Skeletal muscle satellite cell (primary cell): Measurements from ENCODE around the gene FOXP2. TPM values are rescaled to one million over a fixed set of nuclear protein-coding genes. Genes with fewer than 3 reads are reported as not detected.

Experiments used
- H3K27me3 ChIP-seq: 2 replicates; pipeline ENCODE4 v1.7.0; 2013; ENCODE audit warnings: low read length; ENCODE audit not compliant: control insufficient read depth, insufficient read depth
- H3K36me3 ChIP-seq: 2 replicates; pipeline ENCODE4 v1.7.0; 2013; ENCODE audit warnings: mild to moderate bottlenecking, control low read depth, low read length; ENCODE audit not compliant: insufficient read depth
- H3K4me1 ChIP-seq: 2 replicates; pipeline ENCODE4 v1.7.0; 2013; ENCODE audit warnings: low read length; ENCODE audit not compliant: control insufficient read depth, insufficient read depth
- H3K4me2 ChIP-seq: 2 replicates; pipeline ENCODE4 v1.7.0; 2013; ENCODE audit warnings: mild to moderate bottlenecking, low read length
- H3K4me3 ChIP-seq: 2 replicates; pipeline ENCODE4 v1.7.0; 2013; ENCODE audit warnings: low read length
- H3K9ac ChIP-seq: 2 replicates; pipeline ENCODE4 v1.7.0; 2013; ENCODE audit warnings: mild to moderate bottlenecking, low read depth, low read length, moderate library complexity
- H3K9me3 ChIP-seq: replicated peaks from 2 replicates; pipeline ENCODE4 v1.7.0; 2013; ENCODE audit warnings: mild to moderate bottlenecking, control low read depth, low read length
- small RNA-seq: library from RNA; depleted of rRNA; stranded (forward); fragments of <200 nt; gene quantifications from one replicate; pipeline ENCODE3, GENCODE V24; 2012

The FOXP2 gene

GRCh38 chr7:114741911-114742310, 327.3 kb downstream of the FOXP2 start:
- no peaks in the 10 kb centered on the region for H3K9me3 ChIP-seq
- H3K4me3 ChIP-seq = no peak overlapping the region
- H3K4me2 ChIP-seq = no peak overlapping the region
- H3K4me1 ChIP-seq = no peaks in the 10 kb centered on the region
- no peaks in the 10 kb centered on the region for H3K27me3 ChIP-seq
- H3K36me3 ChIP-seq = no peaks in the 10 kb centered on the region
- H3K9ac ChIP-seq = no peak overlapping the region

Small RNA genes lying within 50 kb of the gene (small RNA-seq; reads per million reads assigned to genes)
- gene MIR3666 = not detected
- gene RNA5SP238 = not detected
